Measurements from ENCODE around the gene SMAD5.
A peak's percentile ranks its signal among the peaks of the same experiment; 100 is the strongest.

SMAD5 gene

GRCh38 chr5:136203303-136203922 lies 70.8 kb downstream of the SMAD5 start:
- no peak overlapping the region for H3K27ac ChIP-seq (ENCODE audit: extremely low read depth, low read depth, low read length)
- H3K36me3 ChIP-seq (ENCODE audit: control insufficient read depth in 2 of 2, insufficient read depth in 1 of 2, low read length in 2 of 2), result no peaks in the 10 kb centered on the region
- no peaks in the 10 kb centered on the region for H3K4me1 ChIP-seq (ENCODE audit: control insufficient read depth, insufficient read depth, low read length)
- no peaks in the 10 kb centered on the region for H3K9me3 ChIP-seq (ENCODE audit: control insufficient read depth, insufficient read depth, low read depth, low read length)
- CTCF ChIA-PET, result interaction anchor here (0.6 kb wide), 1 partner anchor 115 kb away, joined by 3 read pairs; no protein-coding TSS in a partner anchor
- TF ChIP-seq PRDM1 (tag by site-specific recombination; IDR thresholded peaks at IDR 0.05), result no peak
- no peak for TF ChIP-seq ZNF514 (tag by site-specific recombination; IDR thresholded peaks at IDR 0.05)
- TF ChIP-seq ZNF76 (tag by site-specific recombination; IDR thresholded peaks at IDR 0.05; ENCODE audit: borderline replicate concordance, low read depth), result no peak
- no peak overlapping the region for H3K4me3 ChIP-seq (ENCODE audit: low read depth, low read length)
- POLR2A ChIA-PET, result no interaction called here

- peak; percentile 40 for TF ChIP-seq SETDB1 (IDR thresholded peaks at IDR 0.05; ENCODE audit: insufficient read length, low read length)
- TF ChIP-seq ZNF558 (tag by site-specific recombination; IDR thresholded peaks at IDR 0.05), result no peak
- Histone ChIP-seq H3K9me3 (ENCODE audit: control insufficient read depth, insufficient read depth, low read depth, low read length) (no peaks in the 10 kb centered on the region), H3K4me1 (ENCODE audit: control insufficient read depth, insufficient read depth, low read length) (no peaks in the 10 kb centered on the region), H3K36me3 (ENCODE audit: control insufficient read depth in 2 of 2, insufficient read depth in 1 of 2, low read length in 2 of 2) (no peaks in the 10 kb centered on the region), H3K27ac (ENCODE audit: extremely low read depth, low read depth, low read length) (no peak overlapping the region), H3K4me3 (ENCODE audit: low read depth, low read length) (no peak overlapping the region)
- ChIA-PET CTCF (interaction anchor here (1.0 to 1.1 kb wide), 2 partner anchors 31 to 655 kb away, joined by 3 read pairs; no protein-coding TSS in a partner anchor), POLR2A (interaction anchor here (0.6 kb wide), 1 partner anchor 19 kb away, joined by 4 read pairs; no protein-coding TSS in a partner anchor)
Observed at GRCh38 chr5:136205061-136205702, 72.5 kb downstream of the SMAD5 start.

- Histone ChIP-seq H3K4me3 (ENCODE audit: low read depth, low read length) (no peak overlapping the region), H3K9me3 (ENCODE audit: control insufficient read depth, insufficient read depth, low read depth, low read length) (no peaks in the 10 kb centered on the region), H3K27ac (ENCODE audit: extremely low read depth, low read depth, low read length) (no peak overlapping the region), H3K4me1 (ENCODE audit: control insufficient read depth, insufficient read depth, low read length) (no peaks in the 10 kb centered on the region), H3K36me3 (ENCODE audit: control insufficient read depth in 2 of 2, insufficient read depth in 1 of 2, low read length in 2 of 2) (no peaks in the 10 kb centered on the region)
- TF ChIP-seq ZBTB8A (tag by site-specific recombination; IDR thresholded peaks at IDR 0.05), result no peak
- TF ChIP-seq ZBTB1 (tag by site-specific recombination; IDR thresholded peaks at IDR 0.05), result no peak
- no peak for TF ChIP-seq ZNF223 (tag by site-specific recombination; IDR thresholded peaks at IDR 0.05)
- no peak for TF ChIP-seq ZNF580 (tag by site-specific recombination; IDR thresholded peaks at IDR 0.05)
- no peak for TF ChIP-seq ZSCAN18 (tag by site-specific recombination; IDR thresholded peaks at IDR 0.05)
- TF ChIP-seq ZNF112 (tag by site-specific recombination; IDR thresholded peaks at IDR 0.05), result no peak
- TF ChIP-seq ZNF449 (tag by site-specific recombination; IDR thresholded peaks at IDR 0.05), result no peak
- no peak for TF ChIP-seq HOXC10 (CRISPR knock-in tag; IDR thresholded peaks at IDR 0.05)
- TF ChIP-seq ZIC2 (tag by site-specific recombination; IDR thresholded peaks at IDR 0.05), result no peak
- TF ChIP-seq PBX3 (CRISPR knock-in tag; IDR thresholded peaks at IDR 0.05), result no peak
- CTCF ChIA-PET, result no interaction called here
- POLR2A ChIA-PET, result no interaction called here
Observed at GRCh38 chr5:136205941-136206340, 73.3 kb downstream of the SMAD5 start.

All from HEK293 (cell line).